GM18519 (cell line): ENCODE data around the gene LEMD2.

Source experiments
- ATAC-seq: cut with Tn5 transposase; IDR thresholded peaks from one replicate; pipeline ENCODE4 v1.9.1; 2021; ENCODE audit warnings: mild to moderate bottlenecking, moderate library complexity; ENCODE audit not compliant: unreplicated experiment, low FRiP score

Gene LEMD2

GRCh38 chr6:33797626-33798342 lies 8.9 kb upstream of the LEMD2 start:
- no peak for ATAC-seq

- ATAC-seq: no peak
These were observed 6.1 kb upstream of the LEMD2 start for GRCh38 chr6:33794910-33795623.

DNA sequence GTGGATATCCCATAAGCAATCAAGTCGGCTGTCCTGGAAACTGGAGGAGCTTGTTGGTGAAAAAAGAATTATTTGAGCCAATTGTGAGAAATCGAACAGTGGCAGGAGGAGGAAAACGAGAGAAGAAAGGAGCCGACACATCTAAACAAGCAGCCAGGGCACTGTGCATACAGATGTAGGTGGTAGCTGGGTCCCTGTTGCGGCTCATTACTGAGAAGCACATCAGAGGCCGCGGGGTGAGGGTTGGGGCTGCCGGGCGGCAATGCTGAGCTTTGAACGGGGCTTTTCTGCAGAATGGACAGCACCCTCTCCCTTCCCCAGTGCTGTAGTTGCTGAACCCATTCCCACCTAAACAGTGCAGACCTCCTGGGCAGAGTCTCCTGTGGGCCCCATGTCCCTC lies 4.1 kb upstream of the LEMD2 start:
- no peak for ATAC-seq

GRCh38 chr6:33791620-33792019 lies 2.7 kb upstream of the LEMD2 start:
- no peak for ATAC-seq

GRCh38 chr6:33790910-33791309 lies 2.0 kb upstream of the LEMD2 start:
- no peak for ATAC-seq

GRCh38 chr6:33790379-33790778 lies 1.4 kb upstream of the LEMD2 start:
- no peak for ATAC-seq

- ATAC-seq: no peak
These were observed 593 bp upstream of the LEMD2 start for GRCh38 chr6:33789550-33789895.

- ATAC-seq: peak; percentile 28
These were observed 806 bp downstream of the LEMD2 start for GRCh38 chr6:33787954-33788693.

DNA sequence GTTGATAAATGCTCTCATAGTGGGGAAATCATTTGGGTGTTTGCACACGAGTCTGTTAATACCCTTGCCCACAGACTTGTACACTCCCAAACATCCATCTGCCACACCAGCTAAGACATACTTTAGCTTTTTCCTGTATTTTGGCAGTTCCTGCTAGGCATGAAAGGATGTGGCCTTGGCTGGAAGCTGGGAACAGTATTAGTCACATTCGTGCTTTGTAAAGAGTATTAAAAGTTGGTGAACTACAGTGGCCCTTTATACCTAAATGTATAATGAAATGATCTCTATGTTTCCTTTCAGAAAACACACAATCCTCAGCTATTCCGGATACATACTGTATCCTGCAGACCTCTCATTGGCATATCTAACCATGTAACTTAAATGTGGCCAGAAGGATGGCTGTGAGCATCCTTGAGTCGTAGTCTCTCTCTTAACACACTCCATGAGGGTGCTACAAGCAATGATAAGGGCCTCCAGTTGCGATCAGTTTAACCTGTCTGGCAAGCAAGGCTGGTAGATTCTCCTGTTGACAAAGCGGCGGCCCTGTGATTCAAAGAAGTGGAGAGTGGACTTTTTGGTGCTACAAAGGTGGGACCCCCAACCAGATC lies 1.5 kb downstream of the LEMD2 start:
- ATAC-seq: no peak

DNA sequence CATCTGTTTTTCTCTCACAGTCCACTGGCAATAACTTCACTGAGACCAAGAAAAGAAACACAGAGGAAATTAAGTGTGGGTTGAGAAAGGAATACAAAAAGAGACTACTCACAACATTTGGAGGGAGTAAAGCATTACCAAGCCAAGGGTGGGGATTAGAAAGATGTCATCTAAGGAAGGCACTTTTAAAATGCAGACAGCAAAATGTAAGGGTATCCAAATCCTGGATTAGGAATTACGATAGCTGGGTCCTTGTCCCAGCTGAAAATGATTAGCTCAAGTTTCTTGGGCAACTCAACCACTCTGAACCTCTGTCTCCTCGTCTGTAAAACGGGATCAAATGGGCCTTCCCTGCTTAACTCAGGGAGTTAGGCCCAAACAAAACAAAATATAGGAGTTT lies 2.2 kb downstream of the LEMD2 start:
- ATAC-seq: no peak

- ATAC-seq: no peak
These were observed 3.2 kb downstream of the LEMD2 start for GRCh38 chr6:33785778-33786177.

GRCh38 chr6:33784787-33785186 lies 4.1 kb downstream of the LEMD2 start:
- ATAC-seq: no peak

GRCh38 chr6:33783781-33784520 lies 5.0 kb downstream of the LEMD2 start:
- ATAC-seq: no peak

DNA sequence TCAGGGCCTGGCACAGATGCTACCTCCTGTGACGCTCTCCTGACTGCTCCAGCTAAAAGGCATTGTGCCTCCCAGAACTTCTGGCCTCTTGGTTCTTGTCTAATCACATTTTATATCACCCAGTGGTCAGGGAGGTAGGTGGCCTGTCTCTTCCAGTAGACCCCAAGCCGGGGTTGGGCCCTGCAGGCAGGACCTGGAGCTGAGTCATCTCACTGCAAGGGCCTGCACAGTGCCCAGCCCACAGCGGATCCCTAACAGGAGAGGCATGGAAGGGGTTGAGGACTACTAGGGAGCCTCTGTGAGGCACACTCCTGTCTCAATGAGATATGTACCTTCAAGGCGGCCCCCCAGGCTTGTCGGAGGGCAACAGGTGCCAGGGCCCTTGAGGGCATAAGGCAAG lies 6.4 kb downstream of the LEMD2 start:
- no peak for ATAC-seq

- ATAC-seq: no peak
These were observed 7.6 kb downstream of the LEMD2 start for GRCh38 chr6:33781131-33781975.

DNA sequence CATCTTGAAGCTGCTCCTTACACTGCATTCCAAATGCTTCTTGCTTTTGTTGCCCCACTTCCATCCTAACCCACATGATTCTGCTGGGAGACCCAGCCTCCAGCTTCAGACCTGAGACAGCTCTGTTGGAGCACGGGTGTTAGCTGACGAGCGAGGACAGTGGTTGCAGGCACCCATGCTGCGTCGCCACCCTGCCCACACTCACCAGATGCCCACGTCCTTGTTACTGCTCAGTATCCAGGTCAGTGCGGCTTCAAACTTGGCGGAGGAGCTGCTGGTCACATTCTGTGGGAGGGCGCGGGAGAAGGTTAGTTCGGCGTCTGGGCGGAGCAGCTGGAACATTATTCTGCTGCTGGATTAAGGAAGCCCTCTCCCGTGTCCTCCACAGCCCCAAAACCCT lies 9.0 kb downstream of the LEMD2 start:
- no peak for ATAC-seq

DNA sequence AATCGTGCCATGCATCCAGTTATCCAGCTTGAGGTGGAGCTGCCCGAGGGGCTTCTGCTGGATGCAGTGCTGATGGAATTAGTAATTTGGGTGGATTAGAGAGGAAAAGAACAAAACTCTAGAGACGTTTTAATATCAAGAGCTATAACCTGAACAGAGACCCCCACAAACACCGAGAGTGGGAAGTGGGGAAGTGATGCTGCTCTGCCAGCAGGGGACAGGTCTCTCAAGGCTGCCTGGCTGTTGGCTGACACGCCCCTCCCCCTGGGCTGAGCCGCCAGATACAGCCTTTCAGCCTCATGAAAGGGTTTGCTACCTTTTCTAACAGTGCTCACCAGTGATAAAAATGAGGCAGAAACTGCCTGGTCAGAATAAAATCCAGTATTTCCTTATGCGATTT lies 9.6 kb downstream of the LEMD2 start:
- ATAC-seq: no peak

DNA sequence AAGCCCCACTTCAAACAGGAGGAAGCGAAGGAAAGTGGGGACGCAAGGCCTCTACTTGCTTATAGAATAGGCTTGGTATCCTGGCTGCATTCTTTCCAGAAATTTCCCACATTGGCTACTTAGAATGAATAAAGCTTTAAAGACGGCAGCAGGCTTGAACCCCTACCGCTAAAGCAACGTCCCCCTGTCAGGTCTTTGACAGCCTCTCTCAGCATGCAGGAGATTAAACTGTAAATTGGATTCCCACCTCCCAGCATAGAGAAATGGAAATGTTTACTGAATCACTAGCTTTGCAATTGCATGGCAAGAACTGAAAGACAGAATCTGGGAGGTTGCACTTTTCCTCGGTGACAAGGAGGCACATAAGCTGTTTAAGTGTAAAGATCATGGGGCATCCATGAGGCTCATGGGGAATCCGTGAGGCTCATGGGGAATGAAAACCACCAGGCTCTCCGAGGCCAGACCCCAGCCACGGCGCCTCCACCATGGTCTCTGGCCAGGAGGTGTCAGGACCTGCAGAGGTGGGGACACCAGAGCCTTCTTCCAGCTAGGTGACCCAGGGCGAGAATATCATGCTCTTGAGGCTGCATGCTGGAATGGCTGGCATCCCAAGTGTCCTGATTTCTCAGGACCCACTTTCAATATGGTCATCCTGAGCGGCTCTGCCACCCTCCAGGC lies 10.3 kb downstream of the LEMD2 start:
- no peak for ATAC-seq
